GM12865 (cell line): ENCODE data around the gene SERPINE1.
"Not testable (repeated sequence)": the region's sequence is repeated elsewhere in the genome, so short reads cannot be mapped to it uniquely, and the experiment has no call there.

ENCODE experiments used
- DNase-seq: peaks from one replicate; pipeline ENCODE4 v3.0.0; 2010; ENCODE audit warnings: low read depth
- H3K4me3 ChIP-seq: 2 replicates; pipeline ENCODE4 v1.5.1; 2011; ENCODE audit warnings: mild to moderate bottlenecking, low read depth, low read length, control low read depth
- CTCF ChIP-seq: IDR thresholded peaks from 2 replicates; pipeline ENCODE4 v1.5.1; 2011; ENCODE audit warnings: low read length, control low read depth, low read depth, inconsistent platforms; ENCODE audit not compliant: insufficient read depth; ENCODE audit errors: missing control alignments

SERPINE1 gene

GRCh38 chr7:101096331-101096956 lies 30.5 kb upstream of the SERPINE1 start:
- TF ChIP-seq CTCF = no peak
- no peak for DNase-seq
- no peak overlapping the region for H3K4me3 ChIP-seq

DNA sequence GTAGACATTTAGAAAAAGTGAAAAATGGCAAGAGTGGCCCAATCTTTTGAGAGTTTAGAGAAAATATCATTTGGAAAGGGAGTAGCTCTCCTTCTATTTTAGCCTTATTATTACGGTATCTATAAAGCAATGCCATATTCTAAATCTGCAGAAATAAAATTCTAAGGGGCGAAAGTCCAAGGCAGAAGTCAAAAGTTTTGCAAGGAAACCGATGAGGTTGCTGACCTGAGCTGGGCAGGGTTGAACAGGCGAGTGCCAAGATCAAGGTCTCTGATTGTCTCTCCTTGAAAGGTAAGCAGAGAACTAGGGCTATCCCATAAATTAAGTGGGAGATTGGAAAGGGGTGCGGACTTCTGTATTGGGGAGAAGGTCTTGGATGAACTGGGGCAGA lies 30.0 kb upstream of the SERPINE1 start:
- no peak for DNase-seq
- no peak overlapping the region for H3K4me3 ChIP-seq
- TF ChIP-seq CTCF = no peak

DNA sequence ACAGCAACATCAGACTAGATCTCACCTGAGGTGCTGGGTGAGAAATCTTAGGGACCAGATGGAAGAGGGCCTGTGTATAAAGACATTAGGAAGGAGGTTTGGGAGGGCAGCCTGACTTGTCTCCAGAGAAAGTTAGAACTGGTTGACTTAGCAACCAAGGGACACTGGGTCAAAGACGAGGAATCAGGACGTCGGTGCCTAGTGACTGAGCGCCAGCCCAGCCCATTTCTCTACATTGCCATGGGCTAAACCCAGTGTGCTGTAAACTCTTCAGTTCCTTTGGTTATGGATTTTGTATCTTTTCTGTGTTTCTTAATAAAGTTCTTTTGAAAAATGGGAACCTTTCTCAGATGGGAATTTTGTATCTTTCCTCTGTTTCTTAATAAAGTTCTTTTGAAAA lies 29.3 kb upstream of the SERPINE1 start:
- DNase-seq = no peak
- TF ChIP-seq CTCF = no peak
- H3K4me3 ChIP-seq = no peak overlapping the region

DNA sequence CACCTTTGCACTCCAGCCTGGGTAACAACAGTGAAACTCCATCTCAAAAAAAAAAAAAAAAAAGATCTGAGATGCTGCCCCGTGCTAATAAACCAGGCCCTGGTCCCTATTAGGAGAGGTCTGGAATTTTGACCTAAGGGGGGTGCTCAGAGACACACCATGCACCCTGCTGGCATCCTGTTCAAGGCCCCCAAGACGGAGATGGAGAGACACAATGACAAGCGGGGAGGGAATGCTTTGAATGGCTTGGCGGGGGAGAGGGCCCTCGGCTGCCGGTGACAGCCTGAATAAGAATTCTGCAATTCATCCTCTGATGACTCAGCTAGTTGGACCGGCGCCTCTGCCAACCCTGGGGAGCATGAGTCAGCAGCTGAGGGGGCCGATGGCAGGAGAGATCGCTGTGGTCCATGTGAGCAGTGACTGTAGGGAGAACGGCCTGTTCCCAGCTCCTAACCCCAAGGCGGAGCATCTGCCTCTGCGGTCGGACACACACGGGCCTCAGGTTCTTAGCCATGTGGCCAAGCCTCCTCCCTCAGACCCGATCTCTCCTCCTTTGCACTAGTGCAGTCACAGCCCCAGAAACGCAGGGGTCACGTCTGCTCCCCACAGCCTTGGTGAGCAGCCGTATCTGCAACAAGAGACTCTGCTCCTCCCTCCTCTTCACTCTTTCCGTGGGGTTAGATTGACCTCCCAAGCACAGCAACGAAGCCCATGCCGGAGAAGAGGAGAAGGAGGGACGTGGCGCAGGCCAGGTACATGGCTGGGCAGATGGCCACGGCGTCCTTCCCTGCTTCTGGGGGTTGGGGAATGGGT lies 26.7 kb upstream of the SERPINE1 start:
- no peak for TF ChIP-seq CTCF
- DNase-seq = peak; percentile 48
- H3K4me3 ChIP-seq = no peak overlapping the region

DNA sequence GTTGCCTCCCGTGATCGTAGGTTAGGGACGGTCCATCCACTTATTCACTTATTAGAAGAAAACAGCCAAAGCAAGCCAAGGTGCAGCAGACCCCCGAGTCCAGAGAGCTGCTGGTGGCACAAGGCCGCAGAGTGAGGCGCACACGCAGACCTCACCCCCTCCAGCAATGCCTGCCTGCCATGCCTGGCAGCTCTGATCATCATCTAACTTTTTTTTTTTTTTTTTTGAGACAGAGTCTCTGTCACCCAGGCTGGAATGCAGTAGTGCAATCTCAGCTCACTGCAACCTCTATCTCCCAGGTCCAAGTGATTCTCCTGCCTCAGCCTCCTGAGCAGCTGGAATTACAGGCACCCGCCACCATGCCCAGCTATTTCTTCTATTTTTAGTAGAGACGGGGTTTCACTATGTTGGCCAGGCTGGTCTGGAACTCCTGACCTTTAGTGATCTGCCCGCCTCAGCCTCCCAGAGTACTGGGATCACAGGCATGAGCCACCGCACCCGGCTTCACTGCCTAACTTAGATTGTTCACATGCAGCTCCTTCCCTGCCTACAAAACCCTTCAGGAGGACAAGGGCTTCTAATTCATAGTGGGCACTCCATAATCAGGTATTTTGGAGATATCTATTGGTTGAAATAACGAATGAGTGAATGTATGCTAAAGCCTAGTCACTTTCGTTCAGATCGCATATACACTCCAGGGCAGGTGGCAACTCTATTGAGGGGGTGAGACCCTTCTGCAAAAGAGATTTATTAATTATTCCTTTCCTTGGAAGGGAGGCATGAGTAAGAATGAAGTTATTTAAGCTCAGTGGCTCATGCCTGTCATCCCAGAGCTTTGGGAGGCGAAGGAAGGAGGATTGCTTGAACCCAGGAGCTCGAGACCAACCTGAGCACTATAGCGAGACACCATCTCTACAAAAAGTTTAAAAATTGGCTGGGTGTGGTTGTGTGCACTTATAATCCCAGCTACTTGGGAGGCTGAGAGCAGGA lies 25.8 kb upstream of the SERPINE1 start:
- H3K4me3 ChIP-seq = no peak overlapping the region
- no peak for TF ChIP-seq CTCF
- DNase-seq = no peak

GRCh38 chr7:101102026-101102425 lies 24.9 kb upstream of the SERPINE1 start:
- no peak for DNase-seq
- H3K4me3 ChIP-seq = no peak overlapping the region
- no peak for TF ChIP-seq CTCF

DNA sequence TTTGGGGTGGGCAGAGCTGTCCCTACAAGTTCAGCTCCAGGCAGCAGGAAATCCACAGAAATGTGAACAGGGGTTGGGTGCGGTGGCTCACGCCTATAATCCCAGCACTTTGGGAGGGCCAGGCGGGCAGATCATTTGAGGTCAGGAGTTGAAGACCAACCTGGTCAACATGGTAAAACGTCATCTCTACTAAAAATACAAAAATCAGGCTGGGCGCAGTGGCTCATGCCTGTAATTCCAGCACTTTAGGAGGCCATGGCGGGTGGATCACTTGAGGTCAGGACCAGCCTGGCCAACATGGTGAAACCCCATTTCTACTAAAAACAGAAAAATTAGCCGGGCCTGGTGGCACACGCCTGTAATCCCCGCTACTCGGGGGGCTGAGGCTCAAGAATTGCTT lies 23.2 kb upstream of the SERPINE1 start:
- DNase-seq, H3K4me3 ChIP-seq: not testable (repeated sequence)
